HepG2 (cell line): ENCODE results near the gene FSD2. TPM values are rescaled to one million over a fixed set of nuclear protein-coding genes. Genes with fewer than 3 reads are reported as not detected.

Experiments
- HDAC1 ChIP-seq: sonication (generic); formaldehyde crosslinking; IDR thresholded peaks from 2 replicates; pipeline ENCODE4 v1.5.1; 2020; ENCODE audit warnings: mild to moderate bottlenecking, missing genetic modification reagents
- MED1 ChIP-seq: sonication (generic); formaldehyde crosslinking; IDR thresholded peaks from 2 replicates; pipeline ENCODE4 v1.4.0; 2020; ENCODE audit warnings: missing genetic modification reagents
- MXD4 ChIP-seq: IDR thresholded peaks from 2 replicates; pipeline ENCODE4 v1.6.1; 2016; ENCODE audit warnings: mild to moderate bottlenecking, missing biosample characterization, missing genetic modification reagents
- NR2F6 ChIP-seq, 2 experiments: IDR thresholded peaks; 2 replicates each; pipeline ENCODE4 v1.6.1; 2016; ENCODE audit warnings: antibody characterized with exemption in 1 of 2, mild to moderate bottlenecking in 1 of 2
- POLR2A ChIP-seq, 2 experiments: IDR thresholded peaks; 2 replicates each; pipeline ENCODE4 v1.6.1; 2011; ENCODE audit warnings: low read depth in 2 of 2, low read length in 2 of 2, mild to moderate bottlenecking in 1 of 2, moderate library complexity in 1 of 2; ENCODE audit not compliant: insufficient read depth in 1 of 2
- RBM22 ChIP-seq: fragments of 200-400 bp; formaldehyde crosslinking; optimal IDR thresholded peaks from 2 replicates; pipeline ENCODE3; 2017; ENCODE audit warnings: mild to moderate bottlenecking, low read length, moderate library complexity
- SMAD1 ChIP-seq: sonication (generic); formaldehyde crosslinking; IDR thresholded peaks from 2 replicates; pipeline ENCODE4 v1.4.0; 2020; ENCODE audit warnings: missing genetic modification reagents, low read depth, mild to moderate bottlenecking, borderline replicate concordance
- SOX13 ChIP-seq, 3 experiments: fragments of 450-650 bp in 1 of 3; sonication (generic) in 1 of 3; formaldehyde crosslinking in 1 of 3; IDR thresholded peaks in 2 of 3; conservative IDR thresholded peaks in 1 of 3; 2 replicates each; pipeline versions ENCODE4 v1.5.0 to v1.6.1; 2016 to 2020; ENCODE audit warnings: antibody characterized with exemption in 1 of 3, mild to moderate bottlenecking in 1 of 3, missing compliant biosample characterization in 1 of 3, missing genetic modification reagents in 1 of 3, moderate library complexity in 1 of 3
- THAP9 ChIP-seq: sonication (generic); formaldehyde crosslinking; IDR thresholded peaks from 2 replicates; pipeline ENCODE4; 2020; ENCODE audit warnings: missing genetic modification reagents, mild to moderate bottlenecking, borderline replicate concordance
- ZNF160 ChIP-seq: sonication (generic); formaldehyde crosslinking; IDR thresholded peaks from 2 replicates; pipeline ENCODE4 v1.8.0; 2022; ENCODE audit warnings: mild to moderate bottlenecking, inconsistent platforms, missing genetic modification reagents
- ZNF33B ChIP-seq: sonication (generic); formaldehyde crosslinking; IDR thresholded peaks from 2 replicates; pipeline ENCODE4 v1.5.1; 2020; ENCODE audit warnings: mild to moderate bottlenecking, missing genetic modification reagents
- ZNF501 ChIP-seq: sonication (generic); formaldehyde crosslinking; IDR thresholded peaks from 2 replicates; pipeline ENCODE4 v1.5.1; 2020; ENCODE audit warnings: mild to moderate bottlenecking, moderate library complexity, missing genetic modification reagents
- ZNF543 ChIP-seq: sonication (generic); formaldehyde crosslinking; IDR thresholded peaks from 2 replicates; pipeline ENCODE4 v1.4.0; 2020; ENCODE audit warnings: mild to moderate bottlenecking, missing genetic modification reagents
- ZNF709 ChIP-seq: sonication (generic); formaldehyde crosslinking; IDR thresholded peaks from 2 replicates; pipeline ENCODE4 v1.5.0; 2020; ENCODE audit warnings: mild to moderate bottlenecking, missing genetic modification reagents
- ZNF770 ChIP-seq: sonication (generic); formaldehyde crosslinking; IDR thresholded peaks from 2 replicates; pipeline ENCODE4 v1.5.0; 2020; ENCODE audit warnings: mild to moderate bottlenecking, missing genetic modification reagents
- polyA plus RNA-seq, 8 experiments: library from polyadenylated mRNA; depleted of rRNA in 3 of 8; stranded (reverse) in 7 of 8; unstranded in 1 of 8; fragments of >200 nt; fragmentation: Illumina TruSeq in 4 of 8; extraction: Trizol in 4 of 8; gene quantifications; 2 replicates each; pipeline versions ENCODE4 v1.2.1 to v1.2.3, GENCODE V29; 2011 to 2016; ENCODE audit warnings: low read depth in 4 of 8, missing spikeins in 1 of 8, mixed read lengths in 1 of 8; ENCODE audit not compliant: insufficient read depth in 1 of 8
- total RNA-seq, 5 experiments: library from RNA; depleted of rRNA; stranded (reverse); fragments of >200 nt; fragmentation: Illumina TruSeq; extraction: Trizol; gene quantifications; 2 replicates each; pipeline ENCODE4 v1.2.3, GENCODE V29; 2016; ENCODE audit warnings: low read depth in 1 of 5
- TF ChIP-seq, protein P1 (sequence below): sonication (generic); formaldehyde crosslinking; IDR thresholded peaks from 2 replicates; pipeline ENCODE4 v1.4.0; 2020; ENCODE audit warnings: low read depth, mild to moderate bottlenecking, missing genetic modification reagents
- TF ChIP-seq, protein P2 (sequence below): IDR thresholded peaks from 2 replicates; pipeline ENCODE4 v1.6.1; 2016; ENCODE audit warnings: missing biosample characterization, missing genetic modification reagents, low read depth

Gene FSD2
- total and polyA plus RNA-seq, 2 of the 13 experiments (the other 11 are each of a cell fraction or from before 2014, with no cell fraction given): not detected

DNA sequence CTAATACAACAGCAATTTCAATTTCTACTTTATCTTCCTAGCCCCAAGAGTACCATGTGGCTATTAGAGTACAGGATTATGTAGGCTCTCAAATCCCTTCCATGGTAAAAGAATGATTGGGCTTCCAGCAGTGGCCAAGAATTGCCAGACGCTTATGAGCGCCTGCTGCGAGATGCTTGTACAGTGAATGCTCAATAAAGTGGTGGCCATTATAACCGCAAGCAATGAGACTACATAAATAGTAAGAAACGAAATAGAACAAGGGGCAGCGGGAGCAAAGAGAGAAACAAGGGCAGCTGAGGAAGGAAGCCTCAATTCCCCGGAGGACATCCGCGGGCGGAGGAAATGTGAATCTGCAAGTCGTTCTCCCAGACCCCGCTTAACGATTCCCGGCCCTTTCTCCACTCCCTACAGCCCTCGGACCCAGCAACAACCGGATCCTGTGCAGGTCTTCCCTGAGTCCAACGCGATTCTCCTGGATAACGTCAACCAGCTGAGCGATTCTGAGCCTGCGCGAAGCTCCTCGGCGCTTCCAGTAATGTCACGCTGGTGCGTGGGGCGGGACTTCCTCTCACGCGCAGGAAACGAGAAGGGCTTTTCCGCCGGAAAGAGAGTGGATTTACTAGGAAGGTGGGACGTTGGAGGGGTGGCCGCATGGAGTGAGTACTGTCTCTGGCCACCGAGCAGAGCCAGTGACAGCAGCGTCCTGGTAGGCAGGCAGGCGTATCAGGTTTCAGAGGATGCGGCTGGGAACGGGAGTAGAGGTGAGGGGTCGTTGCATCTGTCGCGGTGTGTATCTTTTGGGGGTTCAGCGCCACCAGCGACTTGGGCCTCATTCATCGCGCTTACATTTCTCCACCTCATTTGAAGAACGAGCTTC, 55.7 kb downstream of the FSD2 start (continued):
- peak; percentile 98 for TF ChIP-seq THAP9 (CRISPR knock-in tag)
- TF ChIP-seq POLR2A (IDR thresholded peaks at IDR 0.05; ENCODE audit: insufficient read depth in 1 of 2, low read depth in 2 of 2, low read length in 2 of 2): peak; percentile 93 to 97
- TF ChIP-seq SMAD1 (CRISPR knock-in tag): no peak
- TF ChIP-seq NR2F6 (IDR thresholded peaks at IDR 0.05): no peak
- TF ChIP-seq NR2F6 (CRISPR knock-in tag; IDR thresholded peaks at IDR 0.05): no peak
- TF ChIP-seq, protein P1, sequence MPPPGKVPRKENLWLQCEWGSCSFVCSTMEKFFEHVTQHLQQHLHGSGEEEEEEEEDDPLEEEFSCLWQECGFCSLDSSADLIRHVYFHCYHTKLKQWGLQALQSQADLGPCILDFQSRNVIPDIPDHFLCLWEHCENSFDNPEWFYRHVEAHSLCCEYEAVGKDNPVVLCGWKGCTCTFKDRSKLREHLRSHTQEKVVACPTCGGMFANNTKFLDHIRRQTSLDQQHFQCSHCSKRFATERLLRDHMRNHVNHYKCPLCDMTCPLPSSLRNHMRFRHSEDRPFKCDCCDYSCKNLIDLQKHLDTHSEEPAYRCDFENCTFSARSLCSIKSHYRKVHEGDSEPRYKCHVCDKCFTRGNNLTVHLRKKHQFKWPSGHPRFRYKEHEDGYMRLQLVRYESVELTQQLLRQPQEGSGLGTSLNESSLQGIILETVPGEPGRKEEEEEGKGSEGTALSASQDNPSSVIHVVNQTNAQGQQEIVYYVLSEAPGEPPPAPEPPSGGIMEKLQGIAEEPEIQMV (CRISPR knock-in tag): peak; percentile 31; the same call in 1 of the 2 replicates
- TF ChIP-seq ZNF543 (CRISPR knock-in tag): peak; percentile 34; the same call in 1 of the 2 replicates
- TF ChIP-seq ZNF709: no peak
- peak; percentile 78; the same call in 1 of the 2 replicates for TF ChIP-seq ZNF160 (CRISPR knock-in tag)
- peak; percentile 86 for TF ChIP-seq HDAC1 (CRISPR knock-in tag)
- peak; percentile 62; the same call in 1 of the 2 replicates for TF ChIP-seq MED1 (CRISPR knock-in tag)
- TF ChIP-seq MXD4 (CRISPR knock-in tag): peak; percentile 93; the same call in 1 of the 2 replicates
- peak; percentile 75 for TF ChIP-seq ZNF501
- no peak; the same call in 1 of the 2 replicates for TF ChIP-seq ZNF33B
- no peak for TF ChIP-seq ZNF770 (CRISPR knock-in tag)
- no peak for TF ChIP-seq SOX13 (IDR thresholded peaks at IDR 0.05)
- peak in 1 of 2 experiments; percentile 39; a peak in 1 of 4 replicates for TF ChIP-seq SOX13 (CRISPR knock-in tag; conservative IDR thresholded peaks at IDR 0.05 in 1 of 2, IDR thresholded peaks at IDR 0.05 in 1 of 2)
- TF ChIP-seq, protein P2, sequence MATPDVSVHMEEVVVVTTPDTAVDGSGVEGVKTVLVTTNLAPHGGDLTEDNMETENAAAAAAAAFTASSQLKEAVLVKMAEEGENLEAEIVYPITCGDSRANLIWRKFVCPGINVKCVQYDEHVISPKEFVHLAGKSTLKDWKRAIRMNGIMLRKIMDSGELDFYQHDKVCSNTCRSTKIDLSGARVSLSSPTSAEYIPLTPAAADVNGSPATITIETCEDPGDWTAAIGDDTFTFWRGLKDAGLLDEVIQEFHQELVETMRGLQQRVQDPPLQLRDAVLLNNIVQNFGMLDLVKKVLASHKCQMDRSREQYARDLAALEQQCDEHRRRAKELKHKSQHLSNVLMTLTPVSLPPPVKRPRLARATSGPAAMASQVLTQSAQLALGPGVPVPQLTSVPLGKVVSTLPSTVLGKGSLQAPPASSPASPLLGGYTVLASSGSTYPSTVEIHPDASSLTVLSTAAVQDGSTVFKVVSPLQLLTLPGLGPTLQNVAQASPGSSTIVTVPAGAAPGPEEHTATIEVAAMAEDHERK: peak; percentile 93
- no peak for TF ChIP-seq RBM22
